Activated CD8-positive, alpha-beta memory T cell treated with anti-CD3 and anti-CD28 coated beads, Interleukin-2, amount 50 U/mL, for 1 hour (primary cell): ENCODE results near the gene USP48.
"Not testable (repeated sequence)": the region's sequence is repeated elsewhere in the genome, so short reads cannot be mapped to it uniquely, and the experiment has no call there.

ENCODE experiments used
- DNase-seq: peaks from one replicate; pipeline ENCODE4 v3.0.0-alpha.2; 2020; ENCODE audit errors: extremely low read depth

Gene USP48

DNA sequence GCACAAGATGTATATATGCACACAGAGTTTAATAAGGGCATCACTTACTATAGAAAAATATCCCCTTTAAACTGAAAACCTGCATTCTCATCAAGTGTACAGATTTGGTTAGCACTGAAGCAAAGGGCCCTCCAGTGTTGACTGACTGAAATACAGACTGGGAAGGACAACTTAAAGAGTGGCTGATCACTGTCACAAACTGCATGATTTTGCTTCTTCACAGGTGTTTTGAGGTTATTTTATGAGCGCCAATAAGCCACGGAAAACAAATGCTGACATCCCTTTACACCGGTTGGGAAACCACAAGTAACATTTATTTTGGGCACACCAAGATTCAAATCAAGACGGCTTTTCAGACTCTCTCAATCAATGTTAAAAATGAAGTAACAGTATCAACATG, 82.9 kb downstream of the USP48 start:
- DNase-seq: no peak

DNA sequence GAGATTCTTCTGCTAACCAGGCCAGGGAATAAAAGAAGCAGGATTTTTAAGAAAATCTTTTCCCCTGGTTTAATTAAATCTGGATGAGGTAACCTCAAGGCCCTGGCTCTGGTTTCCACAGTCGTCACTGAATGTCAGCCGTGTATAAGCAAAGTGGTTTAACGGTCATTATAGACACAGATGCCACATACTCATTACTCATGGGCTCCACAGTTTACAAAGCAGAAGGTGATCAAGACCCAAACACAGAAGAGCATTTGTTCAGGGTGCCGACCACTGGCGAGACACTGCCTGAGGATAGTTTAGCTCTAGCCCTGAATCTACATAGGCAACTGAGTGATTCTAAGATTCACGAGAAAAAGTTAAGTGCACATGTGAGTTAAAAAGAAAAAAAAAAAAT, 86.0 kb downstream of the USP48 start:
- no peak for DNase-seq

DNA sequence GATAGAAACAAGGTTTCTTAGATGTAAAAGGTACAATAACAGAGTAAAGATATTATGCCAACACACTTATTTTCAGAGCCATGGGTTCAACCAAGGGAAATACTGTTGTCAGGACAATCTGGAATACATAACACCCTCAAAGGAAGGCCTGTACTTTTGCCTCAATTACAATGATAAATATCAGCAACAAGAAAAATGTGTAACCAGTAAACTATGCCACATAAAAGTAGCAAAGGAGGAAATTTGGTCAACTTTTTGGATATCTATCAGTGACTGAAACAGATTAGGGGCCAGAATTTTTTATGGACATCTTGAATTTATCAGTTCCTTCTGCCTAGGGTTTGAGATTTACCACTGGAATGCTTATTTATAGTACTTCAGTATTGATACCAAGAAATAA, 89.2 kb downstream of the USP48 start:
- DNase-seq: no peak

DNA sequence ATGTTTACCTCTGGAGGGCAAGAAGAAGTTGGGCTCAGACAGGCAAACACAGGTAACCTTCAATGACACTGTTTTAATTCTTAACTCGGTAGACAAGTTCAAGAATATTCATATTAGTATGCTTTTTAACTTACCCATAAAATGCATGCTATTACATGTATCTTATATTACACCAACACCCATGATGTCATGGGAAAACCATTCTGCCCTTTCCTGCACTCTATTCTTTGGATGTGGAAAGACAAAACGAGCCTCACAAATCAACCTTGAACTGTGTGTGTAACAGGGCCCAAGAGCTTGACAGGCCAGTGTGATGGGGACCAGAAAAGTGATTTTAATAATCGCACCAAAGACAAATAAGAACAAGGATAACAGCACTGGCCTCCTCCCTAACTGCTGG, 91.2 kb downstream of the USP48 start:
- no peak for DNase-seq

DNA sequence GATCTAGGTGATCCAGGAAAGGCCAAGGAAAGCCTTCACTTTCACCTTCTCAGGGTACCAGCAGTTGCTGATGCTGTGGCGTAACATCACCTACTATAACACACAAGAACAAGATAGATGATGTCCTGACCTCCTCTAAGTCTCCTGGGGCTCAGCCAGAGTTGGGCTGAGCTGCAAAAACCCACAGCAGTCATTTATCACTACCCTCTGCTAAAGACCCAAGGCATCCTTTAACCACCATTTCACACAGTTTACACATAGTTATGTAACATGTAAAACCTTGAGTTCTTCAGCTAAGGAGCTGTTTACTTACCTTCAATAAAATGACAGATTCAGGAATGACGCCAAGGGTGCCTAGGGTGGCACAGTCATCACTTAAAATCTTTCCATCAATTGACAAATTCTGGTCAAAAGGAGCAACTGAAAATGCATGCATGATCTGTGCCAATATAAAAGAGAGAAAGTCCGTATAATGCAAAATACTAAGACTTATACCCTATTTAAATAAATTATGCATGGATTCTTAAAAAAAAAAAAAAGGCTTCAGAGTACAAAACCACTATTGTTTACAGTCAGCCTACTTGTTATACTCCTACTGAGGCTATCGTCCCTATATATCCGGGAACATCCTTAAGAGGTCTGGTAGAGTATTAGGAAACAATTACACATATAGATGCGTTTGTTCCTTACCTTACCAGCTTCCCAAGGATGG, 93.1 kb downstream of the USP48 start:
- DNase-seq: no peak

DNA sequence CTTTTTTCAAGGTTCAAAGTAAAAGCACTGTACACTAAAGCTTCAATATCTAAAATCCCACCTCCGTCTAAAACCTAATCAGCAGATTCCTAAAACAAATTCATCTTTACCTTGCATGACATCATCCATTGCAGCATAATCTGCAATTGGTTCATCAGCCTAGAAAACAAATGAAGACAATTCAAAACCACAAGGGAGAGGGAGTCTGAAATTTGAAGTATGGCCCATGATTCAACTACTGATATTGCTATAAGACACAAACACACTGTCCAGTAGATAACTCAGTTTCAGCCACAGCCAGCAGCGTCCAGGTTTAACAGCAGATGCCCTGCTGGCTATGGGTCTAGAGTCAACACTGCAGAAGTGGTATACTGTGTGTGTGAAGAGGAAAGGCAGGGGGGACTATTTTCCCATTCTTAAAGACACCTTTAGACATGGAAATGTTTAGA, 95.8 kb downstream of the USP48 start:
- no peak for DNase-seq

DNA sequence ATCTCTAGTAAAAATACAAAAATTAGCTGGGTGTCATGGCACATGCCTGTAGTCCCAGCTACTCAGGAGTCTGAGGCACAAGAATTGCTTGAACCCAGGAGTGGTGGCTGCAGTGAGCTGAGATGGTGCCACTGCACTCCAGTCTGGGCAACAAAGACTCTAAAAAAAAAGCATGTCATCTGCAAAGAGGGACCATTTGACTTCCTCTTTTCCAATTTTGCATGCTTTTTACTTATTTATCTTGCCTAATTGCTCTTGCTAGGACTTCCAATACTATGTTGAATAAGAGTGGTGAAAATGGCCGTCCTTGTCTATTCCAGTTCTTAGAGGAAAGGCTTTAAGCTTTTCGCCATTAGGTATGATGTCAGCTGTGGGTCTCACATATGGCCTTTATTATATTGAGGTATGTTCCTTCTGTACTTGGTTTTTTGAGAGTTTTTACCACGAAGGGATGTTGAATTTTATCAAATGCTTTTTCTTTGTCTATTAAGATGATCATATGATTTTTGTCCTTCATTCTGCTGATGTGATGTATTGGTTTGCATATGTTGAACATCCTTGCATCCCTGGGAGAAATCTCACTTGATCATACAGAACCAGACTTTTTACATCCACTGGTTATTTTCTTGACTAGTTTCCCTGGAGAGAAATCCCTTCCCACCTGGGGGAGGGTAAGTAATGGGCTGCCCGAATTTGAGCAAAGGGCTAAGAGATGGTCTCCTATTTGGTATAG, 96.8 kb downstream of the USP48 start:
- DNase-seq: no peak

DNA sequence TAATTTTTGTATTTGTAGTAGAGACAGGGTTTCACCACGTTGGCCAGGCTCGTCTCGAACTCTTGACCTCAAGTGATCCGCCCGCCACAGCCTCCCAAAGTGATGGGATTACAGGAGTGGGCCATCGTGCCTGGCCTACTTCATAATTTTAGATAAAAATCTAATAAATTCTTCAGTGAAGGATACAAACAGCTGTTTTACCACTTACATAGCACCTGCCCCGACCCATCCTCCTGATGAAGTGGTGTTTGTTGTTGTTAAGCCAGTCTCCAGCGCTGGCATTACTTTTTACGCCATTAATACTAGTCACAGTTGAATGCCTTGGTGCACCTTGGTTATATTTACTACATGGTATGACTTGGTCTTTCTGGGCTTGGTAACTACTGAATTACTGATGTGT, 101.5 kb downstream of the USP48 start:
- DNase-seq: no peak

DNA sequence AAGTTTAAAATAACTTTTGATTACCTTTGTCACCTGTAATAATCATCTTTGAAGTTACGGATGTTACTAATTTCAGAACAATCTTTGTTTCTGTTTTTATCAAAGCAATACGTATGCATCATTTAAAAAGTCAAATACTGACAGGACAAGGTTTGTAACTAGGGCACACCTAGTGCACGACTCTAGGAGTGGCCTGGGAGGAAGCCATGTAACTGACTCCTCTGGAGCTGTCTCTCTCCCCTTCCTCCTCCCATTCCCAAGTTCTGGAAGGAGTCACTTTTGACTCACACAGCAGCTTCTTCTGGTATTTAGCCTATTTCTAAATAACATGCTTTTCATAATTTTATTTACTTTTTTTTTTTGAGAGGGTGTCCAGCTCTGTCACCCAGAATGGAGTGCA, 102.0 kb downstream of the USP48 start:
- no peak for DNase-seq

DNA sequence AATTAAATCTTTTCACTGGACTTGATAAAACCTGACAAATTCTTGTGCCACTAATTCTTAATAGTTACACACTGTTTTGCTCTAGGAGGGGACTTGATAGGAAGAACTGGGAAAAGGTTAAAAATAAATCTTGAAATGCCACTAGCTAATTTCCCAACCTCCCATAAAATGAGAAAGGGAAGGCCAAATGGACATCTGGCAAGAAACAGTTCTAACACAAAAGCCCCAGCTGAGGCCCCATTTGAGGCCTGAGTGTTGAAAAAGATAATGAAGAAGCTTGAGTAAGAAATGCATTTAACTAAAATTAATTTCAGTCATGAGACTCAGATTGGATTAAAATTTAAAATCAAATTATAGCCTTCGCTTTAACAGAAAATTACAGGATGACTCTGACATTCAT, 102.6 kb downstream of the USP48 start:
- DNase-seq: no peak

DNA sequence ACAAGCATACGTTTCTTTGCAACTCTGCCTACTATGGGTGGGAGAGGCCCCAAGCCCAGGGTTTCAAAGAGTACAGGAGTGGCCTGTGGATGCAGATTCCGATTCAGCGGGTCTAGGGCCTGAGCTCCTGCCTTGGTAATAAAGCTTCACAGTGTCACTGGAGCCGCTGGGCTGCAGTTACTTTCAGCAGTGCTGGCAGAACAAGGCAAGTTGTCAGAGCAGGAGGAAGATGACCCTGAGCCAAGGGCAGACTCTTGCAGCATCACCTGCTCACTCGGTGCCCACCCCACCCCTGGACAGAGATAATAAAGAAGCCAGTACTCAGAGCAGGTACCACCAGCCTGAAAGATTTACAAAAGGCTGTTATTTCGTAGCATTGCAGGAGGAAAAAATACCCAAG, 105.8 kb downstream of the USP48 start:
- DNase-seq: no peak

DNA sequence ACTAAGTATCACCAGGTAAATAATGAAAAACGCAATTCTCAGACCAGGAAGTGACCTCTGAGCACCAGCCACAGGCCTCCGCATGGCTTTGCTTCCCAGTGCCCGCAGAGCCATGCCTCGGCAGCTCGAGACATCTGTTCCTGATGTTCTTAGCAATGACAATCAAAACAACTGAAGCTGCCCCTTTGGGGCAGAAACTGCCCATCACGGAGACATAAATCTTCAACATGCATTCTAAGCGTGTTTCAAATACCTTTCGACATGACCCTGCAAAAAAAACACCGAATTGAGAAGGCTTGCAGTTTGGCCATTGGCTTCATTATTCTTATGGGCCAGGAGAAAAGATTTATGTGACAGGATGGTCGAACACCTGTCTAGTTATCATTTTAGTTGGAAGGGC, 108.0 kb downstream of the USP48 start:
- no peak for DNase-seq

DNA sequence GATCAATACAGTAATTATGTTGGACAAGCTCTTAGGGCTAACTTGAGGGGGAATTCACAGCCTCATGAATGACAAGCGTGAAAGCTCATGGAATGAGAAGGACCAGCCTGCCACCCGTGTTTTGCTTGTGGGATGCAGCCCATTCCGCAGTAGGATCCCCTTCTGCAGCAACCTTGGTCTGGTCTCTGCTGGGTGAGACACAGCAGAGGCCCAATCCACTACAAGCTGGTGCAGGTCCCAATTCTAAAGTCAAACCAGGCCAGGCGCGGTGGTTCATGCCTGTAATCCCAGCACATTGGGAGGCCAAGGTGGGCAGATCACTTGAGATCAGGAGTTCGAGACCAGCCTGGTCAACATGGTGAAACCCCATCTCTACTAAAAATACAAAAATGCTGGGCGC, 109.1 kb downstream of the USP48 start:
- DNase-seq: not testable (repeated sequence)

DNA sequence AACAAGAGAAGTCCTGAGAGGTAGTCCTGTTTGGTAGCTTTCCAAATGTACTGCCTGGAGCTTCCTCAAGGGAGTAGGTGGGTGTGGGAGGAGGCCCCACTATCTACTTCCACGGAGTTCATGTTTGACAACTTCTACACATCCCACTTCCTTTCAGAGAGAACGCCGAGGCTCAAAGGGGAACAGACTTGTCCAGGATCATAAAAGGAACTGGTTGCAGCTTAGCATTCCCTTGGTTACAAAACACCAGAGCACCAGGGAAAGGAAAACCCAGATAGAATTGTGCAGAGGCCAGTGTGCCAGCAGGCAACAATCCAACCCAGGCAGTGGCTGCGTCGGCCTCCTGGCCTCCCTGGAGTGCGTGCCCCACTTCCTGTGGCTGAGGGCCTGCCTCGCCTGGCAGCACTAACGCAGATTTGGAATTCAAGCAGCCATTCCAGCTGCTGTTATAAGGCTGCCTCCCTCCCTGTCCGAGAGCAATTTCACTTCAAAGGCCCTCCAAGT, 109.6 kb downstream of the USP48 start:
- DNase-seq: no peak

DNA sequence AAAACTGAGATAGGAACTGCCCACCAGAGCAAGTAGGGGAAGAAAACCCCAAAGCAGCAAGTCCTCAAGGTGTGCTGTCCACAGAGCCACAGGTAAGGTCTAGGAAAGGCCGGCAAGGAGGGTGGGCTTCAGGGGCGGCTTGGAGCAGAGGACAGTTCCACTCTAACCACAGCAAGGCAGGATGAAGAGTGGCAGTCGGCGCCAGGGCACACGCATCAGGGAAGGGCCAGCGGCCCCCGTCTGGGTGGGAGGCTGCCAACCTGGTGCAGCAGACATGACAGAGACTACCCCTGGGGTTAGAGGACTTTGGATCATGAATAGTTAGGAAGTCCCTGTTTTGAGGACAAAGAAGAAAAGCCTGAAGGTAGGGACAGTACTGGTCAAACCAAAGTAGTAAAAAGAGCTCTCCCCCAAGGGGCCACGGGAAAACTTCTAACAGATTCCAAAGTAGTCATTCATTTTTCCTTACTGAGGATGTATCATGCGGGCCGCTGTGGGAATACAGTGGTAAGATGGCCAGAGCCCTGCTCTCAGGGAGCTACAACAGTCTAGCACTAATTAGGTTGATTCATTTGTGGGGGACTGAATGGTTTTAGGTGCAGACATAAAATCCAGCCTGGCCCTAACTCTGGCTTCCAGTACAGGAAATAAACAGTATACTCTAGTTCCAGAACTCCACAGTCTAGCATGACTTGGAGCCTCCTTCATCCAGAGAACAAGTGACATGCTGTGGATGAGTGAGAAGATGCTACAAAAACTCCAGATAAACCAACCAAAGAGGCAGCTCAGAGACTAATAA, 110.3 kb downstream of the USP48 start:
- DNase-seq: no peak

DNA sequence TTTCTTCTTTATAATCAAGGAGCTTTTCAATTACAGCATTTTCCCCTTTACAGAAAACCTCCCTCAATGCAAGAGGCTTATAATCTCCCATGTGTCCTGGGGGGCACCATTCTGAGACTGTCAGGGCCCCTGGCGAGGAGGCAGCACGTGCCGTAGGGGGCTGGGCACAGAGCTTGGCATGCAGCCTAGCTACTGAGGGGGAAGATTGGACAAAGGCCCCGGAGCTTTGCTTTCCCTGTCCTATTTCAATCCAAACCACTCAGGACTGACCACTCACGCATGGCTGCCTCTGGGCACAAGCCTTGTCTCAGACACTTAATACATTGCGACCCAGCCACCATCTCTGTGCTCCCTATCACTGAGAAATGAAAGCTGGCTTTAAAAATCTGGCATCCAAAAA, 111.0 kb downstream of the USP48 start:
- no peak for DNase-seq

DNA sequence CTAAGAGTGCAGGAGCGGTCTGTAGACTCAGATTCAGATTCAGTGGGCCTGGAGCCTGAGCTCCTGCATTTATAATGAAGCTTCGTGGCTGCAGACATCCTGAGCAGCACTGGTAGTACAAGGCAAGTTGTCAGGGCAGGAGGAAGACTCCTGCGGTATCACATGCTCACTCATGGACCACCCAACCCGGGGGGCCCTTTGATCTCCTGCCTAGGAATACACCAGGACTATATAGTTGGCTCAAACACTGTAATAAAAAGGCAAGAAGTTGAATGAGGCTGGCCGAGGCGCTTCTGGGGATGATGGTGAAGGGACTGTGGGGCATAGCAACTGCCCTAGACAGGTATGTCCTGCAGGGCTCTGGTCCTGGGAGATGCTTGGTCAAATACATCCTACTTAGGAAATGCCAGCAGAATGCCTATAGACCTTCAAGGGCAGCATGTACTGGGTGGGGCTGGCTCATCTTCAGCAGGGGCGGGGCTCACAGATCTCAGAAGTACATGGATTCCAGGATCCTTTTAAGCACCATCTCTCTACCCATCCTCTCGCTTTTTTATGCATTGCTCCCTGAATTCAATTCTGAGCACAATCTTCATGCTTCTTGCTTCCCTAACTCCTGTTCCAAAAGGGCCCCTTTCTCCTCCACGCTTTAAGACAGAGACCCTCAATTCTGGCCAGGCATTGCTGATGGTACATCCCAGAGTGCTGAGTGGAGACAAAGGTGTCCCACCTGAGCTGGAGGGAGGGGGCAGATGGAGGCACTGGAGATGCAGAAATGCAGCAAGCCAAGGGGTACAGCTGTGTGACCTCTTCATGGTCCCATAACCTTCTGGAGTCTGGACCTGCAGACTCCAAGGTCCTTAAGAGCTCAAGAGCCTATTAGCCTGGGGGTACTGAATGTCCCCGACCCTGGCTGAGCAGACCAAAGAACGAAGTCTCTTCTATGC, 111.7 kb downstream of the USP48 start:
- DNase-seq: no peak

DNA sequence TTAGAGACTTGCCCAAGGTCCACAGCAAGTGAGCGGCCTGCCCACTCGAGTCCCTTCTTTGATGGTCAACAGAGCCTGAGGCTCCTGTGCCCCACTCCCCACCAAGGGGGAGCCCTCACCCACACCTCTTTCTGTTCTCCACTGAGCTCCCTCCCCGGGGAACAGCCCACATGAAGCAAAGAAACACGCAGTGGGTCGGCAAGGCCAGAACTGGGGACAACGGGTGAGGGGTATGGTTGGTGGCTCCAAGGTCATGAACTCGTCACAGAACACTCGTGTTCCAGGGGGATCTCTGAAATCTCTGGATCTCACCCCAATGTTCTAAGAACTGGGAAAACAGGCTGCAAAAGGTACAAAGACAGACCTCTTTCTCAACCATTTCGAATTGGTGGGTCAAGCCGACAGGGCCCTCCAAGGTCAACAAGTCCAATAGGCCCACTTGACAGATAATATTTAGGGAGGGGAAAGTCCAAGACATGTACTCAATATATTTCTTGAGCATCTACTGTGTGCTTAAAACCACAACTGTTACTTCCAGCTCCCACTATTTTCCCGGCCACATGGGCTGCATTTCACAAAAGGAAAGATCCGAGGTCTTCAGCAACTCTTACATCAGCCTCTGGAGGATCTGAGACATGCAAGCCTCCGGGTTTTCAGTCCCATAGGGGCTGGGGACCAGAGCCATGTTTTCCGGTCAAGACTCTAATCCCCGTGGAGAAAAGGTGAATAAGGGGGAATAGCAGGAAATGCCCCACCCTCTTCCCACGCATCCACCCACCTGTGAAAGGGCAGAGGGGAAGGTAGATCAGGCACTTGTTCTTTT, 112.7 kb downstream of the USP48 start:
- DNase-seq: no peak

DNA sequence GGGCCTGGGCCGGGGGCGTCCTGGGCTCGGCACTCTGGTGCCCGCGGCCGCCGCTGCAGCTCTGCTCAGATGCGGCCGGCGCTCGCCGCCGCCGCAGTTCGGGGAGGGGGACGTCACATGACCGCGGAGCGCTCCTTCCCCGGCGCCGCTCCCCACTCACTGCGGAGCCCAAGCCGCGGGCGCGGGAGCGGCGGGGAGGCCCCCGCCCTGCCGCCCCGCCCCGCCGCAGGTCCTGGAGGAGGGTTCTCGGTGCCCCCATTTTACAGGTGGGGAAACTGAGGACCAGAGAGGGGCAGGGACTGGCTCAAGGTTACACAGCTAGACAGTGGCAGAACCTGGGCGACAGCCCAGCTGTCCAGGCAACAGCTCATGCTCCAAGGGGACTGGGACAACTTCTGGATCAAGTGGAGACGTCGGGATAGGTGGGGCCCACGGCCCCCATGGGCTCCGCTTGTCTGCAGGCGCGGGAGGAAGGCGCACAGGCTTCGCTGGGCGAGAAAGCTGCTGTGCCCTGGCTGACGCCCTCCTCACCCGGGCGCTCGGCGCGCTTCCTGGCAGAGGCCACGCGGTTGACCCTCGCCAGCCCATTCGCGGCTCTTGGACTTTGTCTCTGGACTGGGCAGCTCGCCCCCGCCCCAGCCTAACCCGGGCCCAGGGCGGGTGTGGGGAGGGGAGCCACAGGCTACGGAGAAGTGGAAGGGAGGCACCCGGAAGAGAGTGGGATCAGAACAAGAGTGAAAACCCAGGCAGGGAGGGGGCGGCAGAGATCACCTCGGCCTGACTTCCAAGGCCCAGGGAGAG, 113.5 kb downstream of the USP48 start, which contains the start of gene RAP1GAP:
RAP1GAP (minus strand) TSS at position 100 of the 801 bp plus-strand sequence. CDS start 49,325 bp downstream, outside the sequence.
- DNase-seq: no peak

DNA sequence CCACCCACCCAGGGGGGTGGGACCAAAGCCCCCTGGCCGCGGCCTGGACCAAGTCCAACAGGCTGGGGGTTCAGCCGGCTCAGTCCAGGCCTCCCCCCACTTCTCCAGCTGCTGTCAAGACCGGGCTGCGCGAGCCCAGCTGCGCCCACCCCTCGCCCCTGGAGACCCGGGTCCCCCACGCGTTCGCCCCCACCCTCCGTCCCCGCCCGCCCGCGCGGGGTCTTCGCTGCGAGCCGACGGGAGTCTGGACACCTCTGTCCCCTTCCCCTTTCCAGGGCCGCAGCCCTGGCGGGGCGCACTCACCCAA, 114.0 kb downstream of the USP48 start:
- DNase-seq: no peak
